ENCODE results near the gene HMGXB3.

HMGXB3 gene

GRCh38 chr5:149962601-149963300, 37.8 kb upstream of the HMGXB3 start:
- Histone ChIP-seq H3K4me1 (ENCODE audit: insufficient read depth, low read length) (peaks cover 20% of the 10 kb centered on the region), H3K9me3 (ENCODE audit: low read length) (no peaks in the 10 kb centered on the region), H3K9ac (ENCODE audit: low read length) (no peak overlapping the region), H3K27ac (ENCODE audit: low read depth, low read length) (no peak overlapping the region), H3K36me3 (ENCODE audit: insufficient read depth, low read length) (no peaks in the 10 kb centered on the region), H3K4me3 (ENCODE audit: low read depth in 1 of 2, low read length in 2 of 2) (no peak overlapping the region), H3K27me3 (ENCODE audit: control insufficient read depth in 1 of 2, insufficient read depth in 2 of 2, low read length in 2 of 2) (no peaks in the 10 kb centered on the region)

GRCh38 chr5:149963729-149964128, 36.8 kb upstream of the HMGXB3 start:
- no peaks in the 10 kb centered on the region for H3K9me3 ChIP-seq (ENCODE audit: low read length)
- no peak overlapping the region for H3K9ac ChIP-seq (ENCODE audit: low read length)
- H3K27ac ChIP-seq (ENCODE audit: low read depth, low read length): no peak overlapping the region
- peaks cover 20% of the 10 kb centered on the region for H3K4me1 ChIP-seq (ENCODE audit: insufficient read depth, low read length)
- no peak overlapping the region for H3K4me3 ChIP-seq (ENCODE audit: low read depth in 1 of 2, low read length in 2 of 2)
- no peaks in the 10 kb centered on the region for H3K27me3 ChIP-seq (ENCODE audit: control insufficient read depth in 1 of 2, insufficient read depth in 2 of 2, low read length in 2 of 2)
- no peaks in the 10 kb centered on the region for H3K36me3 ChIP-seq (ENCODE audit: insufficient read depth, low read length)

GRCh38 chr5:149966946-149967345, 33.6 kb upstream of the HMGXB3 start:
- no peak overlapping the region for H3K27ac ChIP-seq (ENCODE audit: low read depth, low read length)
- no peak overlapping the region for H3K4me3 ChIP-seq (ENCODE audit: low read depth in 1 of 2, low read length in 2 of 2)
- H3K4me1 ChIP-seq (ENCODE audit: insufficient read depth, low read length): peaks cover 2% of the 10 kb centered on the region

GRCh38 chr5:149969181-149969930, 31.2 kb upstream of the HMGXB3 start:
- Histone ChIP-seq H3K27me3 (ENCODE audit: control insufficient read depth in 1 of 2, insufficient read depth in 2 of 2, low read length in 2 of 2) (no peaks in the 10 kb centered on the region), H3K4me1 (ENCODE audit: insufficient read depth, low read length) (no peaks in the 10 kb centered on the region), H3K36me3 (ENCODE audit: insufficient read depth, low read length) (no peaks in the 10 kb centered on the region), H3K4me3 (ENCODE audit: low read depth in 1 of 2, low read length in 2 of 2) (no peak overlapping the region), H3K9me3 (ENCODE audit: low read length) (no peaks in the 10 kb centered on the region), H3K9ac (ENCODE audit: low read length) (no peak overlapping the region), H3K27ac (ENCODE audit: low read depth, low read length) (no peak overlapping the region)

More at GRCh38 chr5:149966946-149967345, 33.6 kb upstream of the HMGXB3 start:
- H3K9me3 ChIP-seq (ENCODE audit: low read length): no peaks in the 10 kb centered on the region
- no peak overlapping the region for H3K9ac ChIP-seq (ENCODE audit: low read length)
- no peaks in the 10 kb centered on the region for H3K27me3 ChIP-seq (ENCODE audit: control insufficient read depth in 1 of 2, insufficient read depth in 2 of 2, low read length in 2 of 2)
- H3K36me3 ChIP-seq (ENCODE audit: insufficient read depth, low read length): no peaks in the 10 kb centered on the region

- H3K9ac ChIP-seq (ENCODE audit: low read length): no peak overlapping the region
- H3K9me3 ChIP-seq (ENCODE audit: low read length): no peaks in the 10 kb centered on the region
- no peaks in the 10 kb centered on the region for H3K27me3 ChIP-seq (ENCODE audit: control insufficient read depth in 1 of 2, insufficient read depth in 2 of 2, low read length in 2 of 2)
- H3K27ac ChIP-seq (ENCODE audit: low read depth, low read length): no peak overlapping the region
- peaks cover 9% of the 10 kb centered on the region for H3K36me3 ChIP-seq (ENCODE audit: insufficient read depth, low read length)
- H3K4me1 ChIP-seq (ENCODE audit: insufficient read depth, low read length): no peaks in the 10 kb centered on the region
- H3K4me3 ChIP-seq (ENCODE audit: low read depth in 1 of 2, low read length in 2 of 2): no peak overlapping the region
These were observed 25.1 kb upstream of the HMGXB3 start for GRCh38 chr5:149975409-149975808.

- Histone ChIP-seq H3K36me3 (ENCODE audit: insufficient read depth, low read length) (peaks cover 9% of the 10 kb centered on the region), H3K27ac (ENCODE audit: low read depth, low read length) (no peak overlapping the region), H3K4me1 (ENCODE audit: insufficient read depth, low read length) (no peaks in the 10 kb centered on the region), H3K4me3 (ENCODE audit: low read depth in 1 of 2, low read length in 2 of 2) (no peak overlapping the region), H3K9ac (ENCODE audit: low read length) (no peak overlapping the region), H3K27me3 (ENCODE audit: control insufficient read depth in 1 of 2, insufficient read depth in 2 of 2, low read length in 2 of 2) (no peaks in the 10 kb centered on the region), H3K9me3 (ENCODE audit: low read length) (no peaks in the 10 kb centered on the region)
These were observed 20.6 kb upstream of the HMGXB3 start for GRCh38 chr5:149979896-149980295.

- Histone ChIP-seq H3K4me1 (ENCODE audit: insufficient read depth, low read length) (no peaks in the 10 kb centered on the region), H3K27ac (ENCODE audit: low read depth, low read length) (no peak overlapping the region), H3K36me3 (ENCODE audit: insufficient read depth, low read length) (peaks cover 9% of the 10 kb centered on the region), H3K9me3 (ENCODE audit: low read length) (no peaks in the 10 kb centered on the region), H3K4me3 (ENCODE audit: low read depth in 1 of 2, low read length in 2 of 2) (no peak overlapping the region), H3K27me3 (ENCODE audit: control insufficient read depth in 1 of 2, insufficient read depth in 2 of 2, low read length in 2 of 2) (no peaks in the 10 kb centered on the region), H3K9ac (ENCODE audit: low read length) (no peak overlapping the region)
These were observed 19.3 kb upstream of the HMGXB3 start for GRCh38 chr5:149981206-149981605.

GRCh38 chr5:149982505-149982904, 18.0 kb upstream of the HMGXB3 start:
- Histone ChIP-seq H3K27ac (ENCODE audit: low read depth, low read length) (no peak overlapping the region), H3K4me3 (ENCODE audit: low read depth in 1 of 2, low read length in 2 of 2) (no peak overlapping the region), H3K4me1 (ENCODE audit: insufficient read depth, low read length) (no peaks in the 10 kb centered on the region), H3K36me3 (ENCODE audit: insufficient read depth, low read length) (peaks cover 9% of the 10 kb centered on the region), H3K27me3 (ENCODE audit: control insufficient read depth in 1 of 2, insufficient read depth in 2 of 2, low read length in 2 of 2) (no peaks in the 10 kb centered on the region), H3K9me3 (ENCODE audit: low read length) (no peaks in the 10 kb centered on the region), H3K9ac (ENCODE audit: low read length) (no peak overlapping the region)

GRCh38 chr5:149988126-149988525, 12.4 kb upstream of the HMGXB3 start:
- Histone ChIP-seq H3K27ac (ENCODE audit: low read depth, low read length) (no peak overlapping the region), H3K4me1 (ENCODE audit: insufficient read depth, low read length) (peaks cover 6% of the 10 kb centered on the region), H3K27me3 (ENCODE audit: control insufficient read depth in 1 of 2, insufficient read depth in 2 of 2, low read length in 2 of 2) (no peaks in the 10 kb centered on the region), H3K9me3 (ENCODE audit: low read length) (no peaks in the 10 kb centered on the region), H3K36me3 (ENCODE audit: insufficient read depth, low read length) (no peaks in the 10 kb centered on the region), H3K4me3 (ENCODE audit: low read depth in 1 of 2, low read length in 2 of 2) (no peak overlapping the region), H3K9ac (ENCODE audit: low read length) (no peak overlapping the region)

- H3K9me3 ChIP-seq (ENCODE audit: low read length): no peaks in the 10 kb centered on the region
These were observed 9.8 kb upstream of the HMGXB3 start for GRCh38 chr5:149990518-149991376.

GRCh38 chr5:149993471-149993870, 7.1 kb upstream of the HMGXB3 start:
- Histone ChIP-seq H3K4me1 (ENCODE audit: insufficient read depth, low read length) (peaks cover 6% of the 10 kb centered on the region), H3K9me3 (ENCODE audit: low read length) (no peaks in the 10 kb centered on the region), H3K36me3 (ENCODE audit: insufficient read depth, low read length) (peaks cover 18% of the 10 kb centered on the region), H3K27me3 (ENCODE audit: control insufficient read depth in 1 of 2, insufficient read depth in 2 of 2, low read length in 2 of 2) (no peaks in the 10 kb centered on the region), H3K9ac (ENCODE audit: low read length) (no peak overlapping the region), H3K27ac (ENCODE audit: low read depth, low read length) (no peak overlapping the region), H3K4me3 (ENCODE audit: low read depth in 1 of 2, low read length in 2 of 2) (no peak overlapping the region)

More at GRCh38 chr5:149990518-149991376, 9.8 kb upstream of the HMGXB3 start:
- Histone ChIP-seq H3K4me1 (ENCODE audit: insufficient read depth, low read length) (peaks cover 6% of the 10 kb centered on the region), H3K9ac (ENCODE audit: low read length) (no peak overlapping the region), H3K36me3 (ENCODE audit: insufficient read depth, low read length) (peaks cover 13% of the 10 kb centered on the region), H3K27ac (ENCODE audit: low read depth, low read length) (no peak overlapping the region), H3K4me3 (ENCODE audit: low read depth in 1 of 2, low read length in 2 of 2) (no peak overlapping the region), H3K27me3 (ENCODE audit: control insufficient read depth in 1 of 2, insufficient read depth in 2 of 2, low read length in 2 of 2) (no peaks in the 10 kb centered on the region)

All from muscle layer of colon (tissue), 2 donors.